ENCODE results near the gene AS3MT.
"Not testable (repeated sequence)": the region's sequence is repeated elsewhere in the genome, so short reads cannot be mapped to it uniquely, and the experiment has no call there.

The AS3MT gene

DNA sequence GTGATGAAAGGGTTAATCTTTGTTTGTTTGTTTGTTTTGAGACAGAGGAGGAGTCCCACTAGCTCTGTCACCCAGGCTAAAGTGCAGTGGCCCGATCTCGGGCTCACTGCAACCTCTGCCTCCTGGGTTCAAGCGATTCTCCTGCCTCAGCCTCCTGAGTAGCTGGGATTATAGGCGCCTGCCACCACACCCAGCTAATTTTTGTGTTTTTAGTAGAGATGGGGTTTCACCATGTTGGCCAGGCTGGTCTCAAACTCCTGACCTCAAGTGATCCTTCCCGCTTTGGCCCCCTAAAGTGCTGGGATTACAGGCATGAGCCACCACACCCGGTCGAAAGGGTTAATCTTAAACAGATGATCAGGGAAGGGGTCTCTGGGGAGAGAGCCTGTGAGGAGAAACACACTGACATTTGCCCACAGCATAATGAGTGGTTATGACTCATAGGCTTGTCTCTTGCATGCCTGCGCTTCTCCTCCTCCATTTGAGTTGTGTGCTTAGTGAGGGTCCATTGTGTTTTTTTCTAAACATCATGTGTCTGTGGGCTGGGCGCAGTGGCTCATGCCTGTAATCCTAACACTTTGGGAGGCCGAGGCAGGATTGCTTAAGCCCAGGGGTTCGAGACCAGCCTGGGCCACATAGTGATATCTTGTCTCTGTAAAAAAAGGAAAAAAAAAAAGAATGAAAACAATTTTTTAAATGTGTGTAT is 13.4 kb upstream of the AS3MT start:
- peak; percentile 9 for DNase-seq

DNA sequence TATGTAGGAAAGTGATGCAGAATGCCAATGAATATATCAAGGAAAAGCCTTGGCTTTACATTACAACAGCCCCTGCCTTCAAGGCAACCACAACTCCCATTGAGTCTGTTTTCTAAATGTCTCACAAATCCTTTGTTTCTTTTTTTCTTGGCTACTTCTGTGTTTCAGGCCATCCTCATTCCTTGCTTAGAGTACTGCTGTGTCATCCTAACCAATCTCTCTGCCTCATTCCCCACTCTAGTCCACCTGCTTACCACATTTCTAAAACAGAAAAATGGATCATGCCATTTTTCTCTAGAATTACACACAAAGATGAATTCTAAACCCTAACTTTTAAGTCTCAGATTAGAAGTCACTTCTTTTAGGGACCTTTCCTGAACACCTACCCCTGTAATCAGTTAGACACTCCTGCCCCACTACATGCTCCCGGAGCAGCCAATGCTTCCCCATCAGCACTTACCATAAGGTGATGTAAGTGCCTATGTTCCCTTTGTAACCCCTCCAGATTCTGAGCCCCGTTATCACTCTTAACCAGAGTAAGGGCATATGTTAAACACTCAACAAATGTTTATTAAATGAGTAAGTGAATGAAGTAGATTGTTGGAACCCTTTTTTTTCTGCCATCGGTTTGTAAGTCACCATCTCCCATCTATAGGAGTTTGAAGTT is 12.4 kb upstream of the AS3MT start:
- DNase-seq (no peak), ATAC-seq (no peak)

More for the DNA sequence above, 13.4 kb upstream of the AS3MT start:
- not testable (repeated sequence) for ATAC-seq

DNA sequence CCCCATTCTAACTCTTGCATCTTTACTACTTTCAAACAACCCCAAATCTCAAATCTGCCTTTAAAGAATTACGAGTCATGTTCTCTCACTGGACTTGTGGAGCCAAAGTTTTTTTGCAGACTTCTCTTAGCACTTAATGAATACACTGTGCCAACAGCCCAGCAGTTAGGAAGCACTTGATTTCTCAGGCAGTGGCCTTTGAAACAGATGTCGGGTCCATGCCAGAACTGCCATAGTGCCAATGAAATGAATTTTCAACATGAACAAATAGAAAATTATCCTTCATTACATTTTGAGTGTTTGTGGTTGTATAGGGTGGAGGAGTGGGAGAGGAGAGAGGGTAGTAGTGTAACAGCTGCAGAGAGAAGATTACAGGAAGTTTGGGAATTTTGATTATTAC is 9.4 kb upstream of the AS3MT start:
- DNase-seq (no peak), ATAC-seq (no peak)

- ATAC-seq (no peak), DNase-seq (no peak)
Measured at GRCh38 chr10:102863660-102864059, 5.6 kb upstream of the AS3MT start.

DNA sequence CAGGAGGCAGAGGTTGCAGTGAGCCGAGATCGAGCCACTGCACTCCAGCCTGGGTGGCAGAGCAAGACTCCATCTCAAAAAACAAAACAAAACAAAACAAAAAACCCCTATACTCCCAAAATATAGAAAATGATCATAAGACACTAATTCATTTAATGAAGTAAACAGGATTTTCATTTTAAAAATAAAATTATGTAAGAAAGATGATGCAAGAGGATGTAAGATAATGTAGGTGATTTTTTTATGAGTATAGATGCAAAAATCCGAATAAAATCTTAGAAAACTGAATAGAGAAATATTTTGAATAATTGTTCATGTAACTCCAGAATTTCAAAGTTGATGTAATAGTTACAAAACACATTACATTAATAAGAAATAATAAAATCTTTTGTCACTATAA is 3.6 kb upstream of the AS3MT start:
- ATAC-seq = no peak
- no peak for DNase-seq

- DNase-seq (no peak), ATAC-seq (no peak)
Measured at GRCh38 chr10:102868911-102869257, 386 bp upstream of the AS3MT start.

DNA sequence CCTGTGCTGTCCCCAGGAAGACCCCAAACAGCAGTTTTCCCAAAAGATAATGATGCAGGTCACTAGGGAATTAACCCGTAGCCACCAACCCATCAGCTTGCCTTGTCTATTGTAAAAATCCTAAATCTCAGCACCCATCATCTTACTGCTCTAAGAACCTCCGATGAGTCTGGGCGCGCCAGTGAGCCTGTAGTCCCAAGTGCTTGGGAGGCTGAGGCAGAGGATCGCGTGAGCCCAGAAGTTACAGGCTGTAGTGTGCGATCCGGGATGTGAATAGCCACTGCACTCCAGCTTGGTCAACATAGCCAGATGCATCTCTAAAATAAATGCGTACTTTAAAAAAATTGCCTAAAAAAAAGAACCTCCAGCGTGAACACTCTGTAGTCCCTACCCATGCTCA is 951 bp downstream of the AS3MT start:
- no peak for DNase-seq
- no peak for ATAC-seq

DNA sequence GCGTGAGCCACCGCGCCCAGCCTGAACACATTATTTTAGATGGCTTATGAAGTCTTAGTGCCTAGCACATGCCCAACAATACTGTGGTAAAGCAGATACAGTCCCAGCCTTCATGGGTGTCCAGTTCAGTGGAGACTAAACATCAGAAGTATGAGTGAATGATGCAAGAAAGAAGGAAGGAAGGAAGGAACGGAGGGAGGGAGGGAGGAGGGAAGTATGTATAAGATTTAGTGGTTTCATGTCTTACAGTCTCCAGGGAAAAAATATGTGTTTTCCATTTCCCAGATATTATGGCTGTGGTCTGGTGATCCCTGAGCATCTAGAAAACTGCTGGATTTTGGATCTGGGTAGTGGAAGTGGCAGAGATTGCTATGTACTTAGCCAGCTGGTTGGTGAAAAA is 2.9 kb downstream of the AS3MT start:
- DNase-seq = no peak
- no peak for ATAC-seq

GRCh38 chr10:102876747-102877153 is 7.5 kb downstream of the AS3MT start:
- no peak for DNase-seq
- ATAC-seq = no peak

GRCh38 chr10:102878629-102879028 is 9.4 kb downstream of the AS3MT start:
- ATAC-seq (no peak), DNase-seq (no peak)

DNA sequence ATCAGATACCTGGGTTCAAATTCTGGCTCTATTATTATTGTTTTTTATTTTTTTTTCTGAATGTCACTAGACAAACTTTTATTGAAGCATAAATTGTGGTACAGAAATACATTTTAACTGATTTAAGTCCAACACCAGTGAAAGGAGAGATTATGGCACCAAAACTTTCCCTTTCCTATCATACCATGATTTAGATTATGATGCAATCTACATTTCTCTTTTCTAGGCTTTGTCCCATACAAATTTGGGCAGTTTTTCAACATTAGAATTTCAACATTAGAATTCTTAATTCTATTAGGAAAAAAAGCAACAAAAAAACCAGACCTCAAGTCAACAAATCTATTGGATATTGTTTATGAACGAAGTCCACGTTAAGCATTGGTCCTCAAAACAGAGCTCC is 11.0 kb downstream of the AS3MT start:
- DNase-seq (no peak), ATAC-seq (no peak)

DNA sequence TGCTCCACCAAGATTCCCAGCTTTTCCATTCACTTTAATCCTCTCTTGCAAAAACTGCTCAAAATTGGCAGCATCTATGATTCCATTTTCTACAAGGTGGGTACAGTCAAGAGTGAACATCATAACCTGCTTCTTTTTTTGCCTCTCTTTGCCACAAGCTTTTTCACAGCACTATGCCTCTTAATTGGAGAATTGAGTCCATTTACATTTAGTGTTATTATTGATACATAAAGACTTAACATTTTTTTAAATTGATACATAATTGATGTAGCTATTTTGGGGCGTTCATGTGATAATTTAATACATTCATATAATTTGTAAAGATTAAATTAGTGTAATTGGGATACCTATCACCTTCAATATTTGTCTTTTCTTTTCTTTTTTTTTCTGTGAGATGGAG is 18.8 kb downstream of the AS3MT start:
- ATAC-seq (no peak), DNase-seq (no peak)

DNA sequence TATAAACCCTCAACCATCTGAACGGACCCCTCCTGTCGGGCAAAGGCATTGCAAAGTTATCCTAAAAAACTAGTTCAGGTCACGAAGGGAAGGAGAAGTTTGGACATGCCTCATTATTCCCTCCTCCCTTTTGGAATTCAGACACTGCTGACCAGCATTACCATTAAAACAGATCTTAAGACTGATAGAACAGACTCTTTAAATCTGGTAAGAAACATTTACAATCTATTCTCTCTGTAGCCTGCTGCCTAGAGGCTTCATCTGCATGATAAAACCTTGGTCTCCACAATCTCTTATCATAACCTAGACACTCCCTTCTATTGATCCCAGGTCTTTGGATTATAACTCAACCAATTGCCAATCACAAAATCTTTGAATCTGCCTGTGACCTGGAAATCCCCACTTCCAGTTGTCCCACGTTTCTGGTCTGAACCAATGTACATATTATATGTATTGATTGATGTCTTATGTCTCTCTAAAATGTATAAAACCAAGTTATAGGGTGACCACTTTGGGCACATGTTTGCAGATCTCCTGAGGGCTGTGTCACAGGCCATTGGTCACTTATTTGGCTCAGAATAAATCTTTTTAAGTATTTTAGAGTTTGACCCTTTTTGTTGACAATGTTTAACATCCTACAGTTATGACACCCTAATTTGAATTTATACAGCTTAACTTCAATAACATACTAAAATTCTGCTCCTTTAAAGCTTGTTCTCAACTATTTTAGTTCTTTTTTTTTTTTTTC is 25.4 kb downstream of the AS3MT start:
- ATAC-seq (no peak), DNase-seq (no peak)

GRCh38 chr10:102900006-102900405 is 30.7 kb downstream of the AS3MT start:
- no peak for DNase-seq
- ATAC-seq = no peak

DNA sequence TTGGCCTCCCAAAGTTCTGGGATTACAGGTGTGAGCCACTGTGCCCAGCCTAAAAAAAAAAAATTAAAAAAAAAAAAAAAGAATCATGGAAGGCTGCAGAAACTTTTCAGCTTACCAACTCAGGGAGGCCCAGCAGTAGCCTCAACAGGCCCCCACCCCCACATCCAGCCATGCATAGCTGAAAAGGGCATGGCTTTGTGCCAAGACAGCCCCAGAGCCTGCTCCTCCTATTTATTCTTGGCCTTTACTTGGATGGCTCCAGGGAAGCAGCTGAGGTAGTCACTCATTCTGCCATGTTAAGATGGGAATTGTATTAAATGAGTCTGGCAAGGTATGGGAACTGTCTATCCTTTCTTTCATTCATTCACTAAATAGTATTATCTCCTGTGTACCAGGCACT is 35.1 kb downstream of the AS3MT start:
- ATAC-seq = no peak
- no peak for DNase-seq

GRCh38 chr10:102906507-102906906 is 37.2 kb downstream of the AS3MT start:
- ATAC-seq = no peak
- DNase-seq = no peak

GRCh38 chr10:102914781-102915180 is 45.5 kb downstream of the AS3MT start:
- DNase-seq = no peak
- ATAC-seq = no peak

GRCh38 chr10:102916173-102916572 is 46.9 kb downstream of the AS3MT start:
- no peak for ATAC-seq
- no peak for DNase-seq

- DNase-seq = peak; percentile 86
- peak; percentile 53 for ATAC-seq
Measured at GRCh38 chr10:102917314-102917961, 48.2 kb downstream of the AS3MT start.

- DNase-seq = peak; percentile 99
- ATAC-seq = peak; percentile 95
Measured at GRCh38 chr10:102917962-102918816, 48.9 kb downstream of the AS3MT start, which contains the start of gene CNNM2. Gene CNNM2 (plus strand): TSS chr10:102918294. CDS start chr10:102918481, 187 bp downstream.

GRCh38 chr10:102918817-102919245 is 49.6 kb downstream of the AS3MT start:
- DNase-seq (peak; percentile 51), ATAC-seq (no peak)
